ENCODE measurements around the gene SNORC. TPM values are rescaled to one million over a fixed set of nuclear protein-coding genes. Genes with fewer than 3 reads are reported as not detected.

SNORC gene
- total and polyA plus RNA-seq, 9 of the 15 experiments (the other 6 are each of a cell fraction or from before 2014, with no cell fraction given), result 0.14 to 2.5 (median 0.72) TPM; not detected in 2

DNA sequence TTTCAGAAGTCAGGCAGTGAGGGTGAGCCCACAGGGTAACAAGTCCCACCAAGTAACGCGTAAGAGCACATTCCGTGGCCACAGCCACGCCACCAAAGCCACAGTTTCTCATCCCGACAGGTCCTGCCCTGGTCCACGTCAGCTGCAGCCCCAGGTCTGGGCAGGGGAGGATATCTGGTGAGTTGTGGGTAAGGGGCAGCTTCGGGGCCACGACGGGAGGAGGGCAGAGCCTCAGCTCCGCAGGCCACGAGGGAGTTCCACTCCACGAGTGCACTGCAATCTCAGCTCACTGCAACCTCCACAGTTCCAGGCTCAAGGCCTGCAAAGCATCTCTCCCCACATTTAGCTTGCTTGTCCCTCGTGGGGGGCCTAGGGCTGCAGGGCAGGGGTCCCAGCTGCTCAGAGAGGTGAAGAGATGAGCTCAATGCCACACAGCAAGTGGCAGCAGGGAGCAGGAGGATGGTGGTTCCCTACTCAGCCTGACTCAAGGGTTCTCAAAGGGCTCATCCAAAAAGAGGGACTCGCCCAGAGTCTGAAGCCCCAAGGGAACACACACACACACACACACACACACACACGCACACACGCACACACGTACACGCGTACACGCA lies 12.5 kb downstream of the SNORC start (continued):
- TF ChIP-seq SPI1 (IDR thresholded peaks at IDR 0.05; ENCODE audit: borderline replicate concordance, low read depth, low read length) (no peak), BDP1 (IDR thresholded peaks at IDR 0.05; ENCODE audit: insufficient read depth, insufficient read length) (no peak), FOXP4 (CRISPR knock-in tag; IDR thresholded peaks at IDR 0.05; ENCODE audit: borderline replicate concordance) (no peak), HCFC1 (IDR thresholded peaks at IDR 0.05; ENCODE audit: low read depth, low read length) (no peak), DNMT1 (IDR thresholded peaks at IDR 0.05) (no peak), FOS (IDR thresholded peaks at IDR 0.05; ENCODE audit: extremely low read depth, insufficient read length) (no peak), MCM3 (IDR thresholded peaks at IDR 0.05) (no peak), HDAC6 (IDR thresholded peaks at IDR 0.05; ENCODE audit: low read depth, low read length) (no peak)

DNA sequence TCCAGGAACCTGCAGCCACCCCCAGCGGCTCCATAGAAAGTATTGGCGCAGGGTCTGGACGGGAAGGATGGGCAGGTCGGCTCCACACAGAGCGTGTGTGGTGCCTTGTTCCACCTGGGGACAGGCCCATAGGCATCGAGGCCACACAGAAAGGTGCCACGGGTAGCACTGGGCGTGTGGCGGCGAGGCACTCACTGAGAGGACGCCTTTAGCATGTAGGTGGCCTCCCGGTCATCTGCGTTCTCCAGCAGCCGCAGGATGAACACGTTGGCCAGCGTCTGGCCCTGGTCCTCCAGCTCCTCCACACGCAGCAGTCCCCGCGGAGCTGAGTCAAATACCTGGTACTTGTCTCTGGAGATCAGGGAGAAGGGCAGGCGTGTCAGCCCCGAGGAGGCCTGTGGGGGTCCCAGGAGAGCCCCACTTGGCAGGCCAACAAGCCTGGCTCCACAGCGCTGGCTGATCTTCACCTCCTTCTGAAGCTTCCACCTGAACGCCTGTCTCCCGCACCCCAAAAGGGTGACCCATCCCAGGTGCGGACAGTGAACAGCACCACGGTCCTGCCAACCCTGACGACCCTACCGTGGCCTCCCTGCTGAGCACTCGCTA lies 13.2 kb downstream of the SNORC start:
- H3K36me3 ChIP-seq (ENCODE audit: control insufficient read depth, insufficient read depth, low read length), result no peaks in the 10 kb centered on the region
- POLR2A ChIA-PET, result no interaction called here
- CTCF ChIA-PET (ENCODE audit: low intra/inter-chr PET ratio), result no interaction called here
- H3K9me1 ChIP-seq (ENCODE audit: control insufficient read depth, insufficient read depth, low read length), result no peaks in the 10 kb centered on the region
- no peak overlapping the region for H2AFZ ChIP-seq (ENCODE audit: low read depth, low read length)
- no peak overlapping the region for H3K4me2 ChIP-seq (ENCODE audit: insufficient read depth, low read length)
- in situ Hi-C loops (cut with MboI) (no loop called here), intact Hi-C loops (cut with micrococcal nuclease) (no loop called here)
- H3K27me3 ChIP-seq (ENCODE audit: control insufficient read depth in 2 of 2, insufficient read depth in 2 of 2, low read length in 2 of 2), result peaks cover 19 to 60% of the 10 kb centered on the region in 2 experiments; a peak in 4 of 5 replicates
- TF ChIP-seq HDGF (IDR thresholded peaks at IDR 0.05), result no peak
- no peak for TF ChIP-seq TBL1XR1 (IDR thresholded peaks at IDR 0.05; ENCODE audit: low read length in 2 of 2)
- TF ChIP-seq CHAMP1 (IDR thresholded peaks at IDR 0.05), result no peak
- TF ChIP-seq CCAR2 (IDR thresholded peaks at IDR 0.05; ENCODE audit: low read depth, low read length), result no peak
- TF ChIP-seq TAF9B (IDR thresholded peaks at IDR 0.05; ENCODE audit: partially characterized antibody), result no peak
- no peak for TF ChIP-seq ZC3H8 (IDR thresholded peaks at IDR 0.05)
- TF ChIP-seq, protein P1, sequence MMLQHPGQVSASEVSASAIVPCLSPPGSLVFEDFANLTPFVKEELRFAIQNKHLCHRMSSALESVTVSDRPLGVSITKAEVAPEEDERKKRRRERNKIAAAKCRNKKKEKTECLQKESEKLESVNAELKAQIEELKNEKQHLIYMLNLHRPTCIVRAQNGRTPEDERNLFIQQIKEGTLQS (IDR thresholded peaks at IDR 0.05), result no peak
- TF ChIP-seq, protein P1 (CRISPR knock-in tag; conservative IDR thresholded peaks at IDR 0.05), result no peak
- no peak for TF ChIP-seq POLR3G (IDR thresholded peaks at IDR 0.05; ENCODE audit: extremely low read depth, insufficient read length, insufficient replicate concordance)
- ATAC-seq (no peak), DNase-seq (ENCODE audit: extremely low read depth in 1 of 4, low spot score in 3 of 4) (no peak), FAIRE-seq (no peak)
- H3K4me1 ChIP-seq (replicated peaks in 1 of 2; ENCODE audit: control insufficient read depth in 2 of 2, insufficient read depth in 2 of 2, low read length in 2 of 2), result peaks cover 0 to 6% of the 10 kb centered on the region in 2 experiments; a peak in 2 of 5 replicates
- H3K9me3 ChIP-seq (replicated peaks; ENCODE audit: control insufficient read depth, insufficient read depth, low read depth, low read length), result no peaks in the 10 kb centered on the region
- no peak overlapping the region for H3K27ac ChIP-seq (ENCODE audit: extremely low read depth, low read depth, low read length)
- no TSS peak for BruUV-seq (replicated peaks)
- H3K4me3 ChIP-seq, result no peak overlapping the region
- H3K79me2 ChIP-seq (ENCODE audit: control insufficient read depth, insufficient read depth, low read length), result no peaks in the 10 kb centered on the region
- WGBS (ENCODE audit: insufficient coverage, low coverage, missing lambda C conversion rate), result 9% methylated on average over 21 of the region's 29 CpGs
- no peak overlapping the region; a peak in 1 of 4 replicates for H3K9ac ChIP-seq (ENCODE audit: insufficient read depth in 1 of 2, low read depth in 2 of 2, low read length in 2 of 2)
- no peaks in the 10 kb centered on the region; the same call in 1 of the 2 replicates for H4K20me1 ChIP-seq (replicated peaks; ENCODE audit: control insufficient read depth, insufficient read depth, low read length)
